Stimulated activated naive CD4-positive, alpha-beta T cell (primary cell): ENCODE data around the gene BMERB1.

ENCODE experiments used
- DNase-seq, 6 experiments: peaks; one replicate each; lab custom pipeline; 2025; lab: John Stamatoyannopoulos, UW

Gene BMERB1

GRCh38 chr16:15498427-15499175, 64.2 kb downstream of the BMERB1 start:
- DNase-seq, result no peak

- no peak for DNase-seq
Measured at GRCh38 chr16:15502041-15502725, 67.8 kb downstream of the BMERB1 start.

- no peak for DNase-seq
Measured at GRCh38 chr16:15506441-15506840, 72.1 kb downstream of the BMERB1 start.

GRCh38 chr16:15507301-15507958, 73.0 kb downstream of the BMERB1 start:
- DNase-seq, result no peak

GRCh38 chr16:15507959-15508627, 73.7 kb downstream of the BMERB1 start:
- no peak for DNase-seq

- DNase-seq, result peak in 1 of 6 experiments; percentile 11
Measured at GRCh38 chr16:15509051-15509592, 74.7 kb downstream of the BMERB1 start.

GRCh38 chr16:15509593-15510535, 75.5 kb downstream of the BMERB1 start:
- peak in 1 of 6 experiments; percentile 2 for DNase-seq

- no peak for DNase-seq
Measured at GRCh38 chr16:15510992-15511391, 76.6 kb downstream of the BMERB1 start.

- DNase-seq, result no peak
Measured at GRCh38 chr16:15511759-15512487, 77.5 kb downstream of the BMERB1 start.

GRCh38 chr16:15513156-15513555, 78.8 kb downstream of the BMERB1 start:
- no peak for DNase-seq

- no peak for DNase-seq
Measured at GRCh38 chr16:15515992-15516391, 81.6 kb downstream of the BMERB1 start.

GRCh38 chr16:15516609-15517008, 82.2 kb downstream of the BMERB1 start:
- no peak for DNase-seq

GRCh38 chr16:15517743-15518377, 83.5 kb downstream of the BMERB1 start:
- DNase-seq, result no peak

- DNase-seq, result no peak
Measured at GRCh38 chr16:15518381-15519351, 84.3 kb downstream of the BMERB1 start.

GRCh38 chr16:15519790-15520189, 85.4 kb downstream of the BMERB1 start:
- no peak for DNase-seq

- DNase-seq, result no peak
Measured at GRCh38 chr16:15521390-15521757, 87.0 kb downstream of the BMERB1 start.

- no peak for DNase-seq
Measured at GRCh38 chr16:15521758-15522509, 87.5 kb downstream of the BMERB1 start.

- DNase-seq, result no peak
Measured at GRCh38 chr16:15523092-15523541, 88.7 kb downstream of the BMERB1 start.
